Measurements from ENCODE around the gene NCAM2. TPM values are rescaled to one million over a fixed set of nuclear protein-coding genes. Genes with fewer than 3 reads are reported as not detected.

The NCAM2 gene
- total and polyA plus RNA-seq, 2 of the 8 experiments (the other 6 are each of a cell fraction or from before 2014, with no cell fraction given): 0.14 to 1.1 TPM

DNA sequence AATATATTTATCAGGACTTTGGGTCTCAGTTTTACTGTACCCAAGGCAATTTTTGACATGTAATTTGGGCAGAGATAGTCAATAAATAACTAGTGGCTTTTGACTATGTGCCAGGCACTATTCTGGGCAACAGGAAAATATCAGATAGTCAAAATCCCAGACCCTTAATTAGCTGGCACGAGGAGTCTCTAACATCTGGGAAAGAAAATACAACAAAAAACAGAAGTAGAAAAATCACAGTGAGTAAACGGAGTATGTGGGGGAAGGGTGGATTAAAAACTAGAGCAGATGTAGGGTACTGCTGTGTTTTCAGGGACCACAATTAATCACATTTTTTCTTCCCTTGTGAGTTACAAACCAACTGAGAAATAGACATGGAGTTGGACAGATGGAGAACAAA lies 217.8 kb downstream of the NCAM2 start:
- Histone ChIP-seq H2AFZ (ENCODE audit: low read length) (no peak overlapping the region), H3K23me2 (ENCODE audit: low read depth, low read length) (no peaks in the 10 kb centered on the region), H3K9ac (replicated peaks in 1 of 4; ENCODE audit: extremely low read depth in 1 of 4, low read depth in 3 of 4, low read length in 3 of 4) (no peak overlapping the region), H3K36me3 (ENCODE audit: control insufficient read depth in 2 of 4, insufficient read depth in 4 of 4, low read length in 3 of 4) (no peaks in the 10 kb centered on the region), H2BK5ac (ENCODE audit: low read depth, low read length) (no peak overlapping the region), H2BK120ac (replicated peaks; ENCODE audit: low read depth, low read length) (no peak overlapping the region), H3K4me3 (ENCODE audit: extremely low read depth in 1 of 4, insufficient read depth in 2 of 4, low read depth in 3 of 4, low read length in 4 of 4) (no peak overlapping the region), H3K27ac (ENCODE audit: low read depth, low read length) (no peak overlapping the region), H4K91ac (replicated peaks; ENCODE audit: insufficient read length, low read length) (no peak overlapping the region), H3K18ac (ENCODE audit: extremely low read depth, low read length) (no peak overlapping the region), H3K14ac (ENCODE audit: insufficient read length) (no peak overlapping the region), H2BK20ac (ENCODE audit: low read length) (no peak overlapping the region), H2BK12ac (ENCODE audit: low read depth, low read length) (no peak overlapping the region), H3K23ac (ENCODE audit: insufficient read length) (no peak overlapping the region), H3K27me3 (replicated peaks in 1 of 4; ENCODE audit: control insufficient read depth in 3 of 4, extremely low read depth in 1 of 4, insufficient read depth in 3 of 4, low read length in 3 of 4) (no peaks in the 10 kb centered on the region), H3K4ac (replicated peaks; ENCODE audit: insufficient read length, low read depth, low read length) (no peak overlapping the region), H4K8ac (ENCODE audit: extremely low read depth, insufficient read depth, low read length) (no peak overlapping the region), H3K79me2 (ENCODE audit: control insufficient read depth in 1 of 2, insufficient read depth in 2 of 2, low read length in 2 of 2) (no peaks in the 10 kb centered on the region), H3K79me1 (ENCODE audit: low read depth, low read length) (no peaks in the 10 kb centered on the region), H3K56ac (replicated peaks; ENCODE audit: insufficient read length, low read depth, low read length) (no peak overlapping the region), H4K20me1 (replicated peaks in 1 of 2; ENCODE audit: control insufficient read depth in 1 of 2, insufficient read depth in 2 of 2, low read length in 2 of 2) (no peaks in the 10 kb centered on the region), H3K4me1 (replicated peaks in 1 of 4; ENCODE audit: control insufficient read depth in 3 of 4, insufficient read depth in 4 of 4, low read length in 3 of 4) (no peaks in the 10 kb centered on the region), H3K9me3 (ENCODE audit: insufficient read depth in 2 of 2, low read depth in 1 of 2, low read length in 1 of 2) (no peaks in the 10 kb centered on the region), H2AK5ac (ENCODE audit: low read depth, low read length) (no peak overlapping the region), H3K4me2 (ENCODE audit: insufficient read depth in 1 of 2, low read depth in 2 of 2, low read length in 2 of 2) (no peak overlapping the region), H2BK15ac (ENCODE audit: low read length) (no peak overlapping the region), H4K5ac (ENCODE audit: insufficient read length, low read depth, low read length) (no peak overlapping the region)
- TF ChIP-seq SP4 (IDR thresholded peaks at IDR 0.05; ENCODE audit: low read length) (no peak), SIX5 (IDR thresholded peaks at IDR 0.05; ENCODE audit: low read depth, low read length) (no peak)
- 67% methylated on average over 2 of the region's 2 CpGs; no CpG with 5 or more reads in 1 of the 2 experiments for WGBS, 2 experiments (ENCODE audit: extremely low coverage in 1 of 2, insufficient coverage in 1 of 2, insufficient read length in 1 of 2, insufficient replicate concordance in 2 of 2, low coverage in 1 of 2, low lambda C conversion rate in 2 of 2, missing lambda C conversion rate in 1 of 2)
- ChIA-PET POLR2A (ENCODE audit: partially characterized antibody) (no interaction called here), CTCF (ENCODE audit: partially characterized antibody) (interaction anchor here (1.3 to 1.4 kb wide), 2 partner anchors 9 to 216 kb away, joined by 3 read pairs; no protein-coding TSS in a partner anchor)
- DNase-seq (ENCODE audit: low read depth in 1 of 2, low spot score in 2 of 2): no peak
- FAIRE-seq: no peak
